Fibroblast of lung (primary cell): ENCODE measurements around the gene ZSWIM5. TPM values are rescaled to one million over a fixed set of nuclear protein-coding genes. Genes with fewer than 3 reads are reported as not detected.
"Not testable (repeated sequence)": the region's sequence is repeated elsewhere in the genome, so short reads cannot be mapped to it uniquely, and the experiment has no call there.

Source experiments
- DNase-seq, 2 donors: peaks; one replicate each; pipeline versions ENCODE4 v3.0.0 to v3.0.0-alpha.2; 2010; ENCODE audit warnings: low read depth in 2 of 2
- H2AFZ ChIP-seq: 2 replicates; pipeline ENCODE4 v1.5.1; 2012; ENCODE audit warnings: low read length, control low read depth, inconsistent platforms
- H3K27ac ChIP-seq: 2 replicates; pipeline ENCODE4 v1.5.1; 2011; ENCODE audit warnings: low read length, control low read depth; ENCODE audit not compliant: insufficient read depth
- H3K27me3 ChIP-seq: 2 replicates; pipeline ENCODE4 v1.5.1; 2011; ENCODE audit warnings: mild to moderate bottlenecking, low read length; ENCODE audit not compliant: control insufficient read depth, insufficient read depth
- H3K36me3 ChIP-seq: 2 replicates; pipeline ENCODE4 v1.5.1; 2011; ENCODE audit warnings: low read length; ENCODE audit not compliant: control insufficient read depth, insufficient read depth
- H3K4me1 ChIP-seq: 2 replicates; pipeline ENCODE4 v1.5.1; 2011; ENCODE audit warnings: low read length; ENCODE audit not compliant: control insufficient read depth, insufficient read depth; ENCODE audit errors: extremely low read depth
- H3K4me2 ChIP-seq: 2 replicates; pipeline ENCODE4 v1.5.1; 2011; ENCODE audit warnings: low read length, control low read depth; ENCODE audit not compliant: insufficient read depth; ENCODE audit errors: extremely low read depth
- H3K4me3 ChIP-seq, 4 experiments: fragments of 200-600 bp in 1 of 4; sonication (generic) in 1 of 4; replicated peaks in 1 of 4; 2 replicates each; pipeline ENCODE4 v1.5.1; 2011 to 2016; ENCODE audit warnings: low read length in 4 of 4, low read depth in 3 of 4, mild to moderate bottlenecking in 3 of 4, control low read depth in 2 of 4, inconsistent platforms in 1 of 4, mixed read lengths in 1 of 4; ENCODE audit not compliant: insufficient read depth in 1 of 4; ENCODE audit errors: control extremely low read depth in 1 of 4
- H3K79me2 ChIP-seq: 2 replicates; pipeline ENCODE4 v1.5.1; 2012; ENCODE audit warnings: mild to moderate bottlenecking, low read length, inconsistent platforms; ENCODE audit not compliant: control insufficient read depth, insufficient read depth
- H3K9ac ChIP-seq: 2 replicates; pipeline ENCODE4 v1.5.1; 2011; ENCODE audit warnings: mild to moderate bottlenecking, low read length, control low read depth; ENCODE audit not compliant: insufficient read depth
- H3K9me3 ChIP-seq: 2 replicates; pipeline ENCODE4 v1.5.1; 2012; ENCODE audit warnings: low read depth, low read length; ENCODE audit not compliant: control insufficient read depth, insufficient read depth
- H4K20me1 ChIP-seq: 2 replicates; pipeline ENCODE4 v1.5.1; 2011; ENCODE audit warnings: low read length; ENCODE audit not compliant: control insufficient read depth, insufficient read depth; ENCODE audit errors: extremely low read depth
- CTCF ChIP-seq, 2 donors: IDR thresholded peaks in 1 of 2; conservative IDR thresholded peaks in 1 of 2; 1 replicate in 1 of 2; 2 replicates in 1 of 2; pipeline ENCODE4 v1.5.1; 2011 to 2012; ENCODE audit warnings: low read length in 2 of 2, control low read depth in 1 of 2, inconsistent platforms in 1 of 2, low read depth in 1 of 2, mild to moderate bottlenecking in 1 of 2
- EZH2 ChIP-seq: IDR thresholded peaks from 2 replicates; pipeline ENCODE4 v1.5.1; 2012; ENCODE audit warnings: low read length, control low read depth, mild to moderate bottlenecking; ENCODE audit errors: missing control alignments
- polyA plus RNA-seq, 2 donors: library from polyadenylated mRNA; depleted of rRNA in 1 of 2; stranded (reverse) in 1 of 2; unstranded in 1 of 2; fragments of >200 nt; gene quantifications; 2 replicates each; pipeline ENCODE4 v1.2.1, GENCODE V29; 2011 to 2012; ENCODE audit warnings: missing spikeins in 1 of 2
- total RNA-seq: library from RNA; depleted of rRNA; stranded (reverse); fragments of >200 nt; gene quantifications from 2 replicates; pipeline ENCODE4 v1.2.1, GENCODE V29; 2014

Gene ZSWIM5
- total and polyA plus RNA-seq, 2 donors (not counting 1 experiment from before 2014, with no cell fraction given) = 0.73 to 0.99 TPM

DNA sequence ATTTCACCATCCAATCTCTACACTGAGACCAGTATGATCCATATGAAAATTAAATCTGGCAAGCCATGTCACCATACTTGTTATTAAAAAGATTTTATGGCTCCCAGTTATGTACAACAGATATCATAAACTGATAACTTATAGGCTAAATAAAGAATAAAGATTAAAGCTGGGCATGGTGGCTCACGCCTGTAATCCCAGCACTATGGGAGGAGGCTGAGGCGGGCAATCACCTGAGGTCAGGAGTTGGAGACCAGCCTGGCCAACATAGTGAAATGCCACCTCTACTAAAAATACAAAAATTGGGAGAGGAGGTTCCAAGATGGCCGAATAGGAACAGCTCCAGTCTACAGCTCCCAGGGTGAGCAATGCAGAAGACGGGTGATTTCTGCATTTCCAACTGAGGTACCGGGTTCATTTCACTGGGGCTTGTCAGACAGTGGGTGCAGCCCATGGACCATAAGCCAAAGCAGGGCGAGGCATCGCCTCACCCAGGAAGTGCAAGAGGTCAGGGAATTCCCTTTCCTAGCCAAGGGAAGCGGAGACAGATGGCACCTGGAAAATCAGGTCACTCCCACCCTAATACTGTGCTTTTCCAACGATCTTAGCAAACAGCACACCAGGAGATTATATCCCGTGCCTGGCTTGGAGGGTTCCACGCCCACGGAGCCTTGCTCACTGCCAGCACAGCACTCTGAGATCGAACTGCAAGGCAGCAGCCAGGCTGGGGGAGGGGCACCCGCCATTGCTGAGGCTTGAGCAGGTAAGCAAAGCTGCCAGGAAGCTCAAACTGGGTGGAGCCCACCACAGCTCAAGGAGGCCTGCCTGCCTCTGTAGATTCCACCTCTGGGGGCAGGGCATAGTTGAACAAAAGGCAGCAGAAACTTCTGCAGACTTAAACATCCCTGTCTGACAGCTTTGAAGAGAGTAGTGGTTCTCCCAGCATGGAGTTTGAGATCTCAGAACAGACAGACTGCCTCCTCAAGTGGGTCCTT is 44.1 kb downstream of the ZSWIM5 start:
- not testable (repeated sequence) for H2AFZ ChIP-seq, H3K9me3 ChIP-seq, H3K9ac ChIP-seq, H3K27ac ChIP-seq, DNase-seq, H3K4me1 ChIP-seq, H3K36me3 ChIP-seq, H3K4me3 ChIP-seq, H4K20me1 ChIP-seq, H3K79me2 ChIP-seq, H3K27me3 ChIP-seq, H3K4me2 ChIP-seq

GRCh38 chr1:45155957-45156356 is 50.4 kb downstream of the ZSWIM5 start:
- Histone ChIP-seq H3K79me2 (no peaks in the 10 kb centered on the region), H4K20me1 (no peaks in the 10 kb centered on the region), H3K27ac (no peak overlapping the region), H3K27me3 (no peaks in the 10 kb centered on the region), H3K4me3 (no peak overlapping the region), H3K9ac (no peak overlapping the region), H3K4me1 (no peaks in the 10 kb centered on the region), H3K9me3 (no peaks in the 10 kb centered on the region), H3K4me2 (no peak overlapping the region), H3K36me3 (no peaks in the 10 kb centered on the region), H2AFZ (no peak overlapping the region)
- no peak for TF ChIP-seq CTCF (conservative IDR thresholded peaks at IDR 0.05 in 1 of 2, IDR thresholded peaks at IDR 0.05 in 1 of 2; ENCODE audit: low read depth in 1 of 2, low read length in 2 of 2)
- no peak for TF ChIP-seq EZH2
- no peak for DNase-seq

DNA sequence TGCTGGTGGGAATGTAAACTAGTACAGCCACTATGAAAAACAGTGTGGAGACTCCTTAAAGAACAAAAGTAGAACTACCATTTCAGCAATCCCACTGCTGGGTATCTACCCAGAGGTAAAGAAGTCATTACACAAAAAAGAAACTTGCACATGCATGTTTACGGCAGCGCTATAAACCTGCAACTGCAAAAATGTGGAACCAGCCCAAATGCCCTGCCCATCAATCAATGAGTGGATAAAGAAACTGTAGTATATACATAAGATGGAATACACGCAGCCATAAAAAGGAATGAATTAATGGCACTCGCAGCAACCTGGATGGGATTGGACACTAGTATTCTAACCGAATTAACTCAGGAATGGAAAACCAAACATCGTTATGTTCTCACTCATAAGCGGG is 51.0 kb downstream of the ZSWIM5 start:
- no peaks in the 10 kb centered on the region for H3K9me3 ChIP-seq
- no peaks in the 10 kb centered on the region for H3K27me3 ChIP-seq
- no peaks in the 10 kb centered on the region for H3K79me2 ChIP-seq
- H3K4me2 ChIP-seq = no peak overlapping the region
- DNase-seq = no peak
- H3K36me3 ChIP-seq = no peaks in the 10 kb centered on the region
- no peak overlapping the region for H3K27ac ChIP-seq
- TF ChIP-seq EZH2 = no peak
- TF ChIP-seq CTCF (conservative IDR thresholded peaks at IDR 0.05 in 1 of 2, IDR thresholded peaks at IDR 0.05 in 1 of 2; ENCODE audit: low read depth in 1 of 2, low read length in 2 of 2) = no peak
- no peak overlapping the region for H2AFZ ChIP-seq
- no peak overlapping the region for H3K9ac ChIP-seq
- no peaks in the 10 kb centered on the region for H4K20me1 ChIP-seq
- no peaks in the 10 kb centered on the region for H3K4me1 ChIP-seq
- H3K4me3 ChIP-seq = no peak overlapping the region
